GM04503 (cell line): ENCODE data around the gene PPP3CA.
"Not testable (repeated sequence)": the region's sequence is repeated elsewhere in the genome, so short reads cannot be mapped to it uniquely, and the experiment has no call there.

Experiments
- DNase-seq: peaks from one replicate; pipeline ENCODE4 v3.0.0-alpha.2; 2012; ENCODE audit warnings: low read depth

Gene PPP3CA

GRCh38 chr4:101000496-101000895 lies 346.8 kb downstream of the PPP3CA start:
- no peak for DNase-seq

GRCh38 chr4:100995671-100996070 lies 351.7 kb downstream of the PPP3CA start:
- DNase-seq, result no peak

GRCh38 chr4:100995002-100995401 lies 352.3 kb downstream of the PPP3CA start:
- not testable (repeated sequence) for DNase-seq

GRCh38 chr4:100991332-100992069 lies 355.8 kb downstream of the PPP3CA start:
- not testable (repeated sequence) for DNase-seq

DNA sequence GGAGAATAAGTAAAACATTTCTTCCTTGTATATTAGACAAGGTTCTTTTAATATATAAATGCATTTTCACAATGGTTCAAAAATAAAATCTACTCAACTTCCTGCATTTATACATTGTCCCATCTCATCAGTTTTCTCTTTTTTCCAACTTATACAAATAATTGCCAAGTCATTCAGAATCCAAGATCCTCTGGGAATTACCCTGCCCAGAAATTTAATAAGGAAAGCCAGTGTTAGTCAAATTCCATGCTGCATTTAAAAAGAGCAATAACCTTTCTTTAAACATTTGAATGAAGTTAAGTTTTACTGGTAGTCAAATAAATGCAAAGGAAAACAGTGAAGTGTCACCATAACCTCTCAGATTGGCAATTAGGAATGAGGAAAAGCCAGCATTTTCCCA lies 357.9 kb downstream of the PPP3CA start:
- no peak for DNase-seq

- DNase-seq, result no peak
Measured at GRCh38 chr4:100988876-100989275, 358.4 kb downstream of the PPP3CA start.

GRCh38 chr4:100986360-100986868 lies 360.9 kb downstream of the PPP3CA start:
- DNase-seq, result no peak

- DNase-seq, result no peak
Measured at GRCh38 chr4:100985576-100985975, 361.8 kb downstream of the PPP3CA start.

DNA sequence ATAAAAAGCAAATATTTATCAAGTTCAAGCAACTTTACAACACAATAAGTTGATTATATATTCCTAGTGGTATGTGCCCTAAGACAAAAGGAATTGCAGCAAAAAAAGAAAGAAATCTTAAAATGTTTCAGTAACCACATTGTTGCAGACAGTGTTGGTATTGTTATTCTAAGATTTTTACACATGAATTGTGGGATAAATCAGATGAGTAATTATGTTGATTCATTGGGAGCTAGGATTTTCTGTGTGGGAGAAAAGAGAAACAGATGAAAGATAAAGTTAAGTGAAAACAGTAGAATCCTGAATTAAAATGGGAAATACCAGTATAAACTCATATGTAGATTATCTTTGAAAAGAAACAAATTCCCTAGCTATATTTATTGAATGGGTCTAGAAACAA lies 362.4 kb downstream of the PPP3CA start:
- peak; percentile 70 for DNase-seq

DNA sequence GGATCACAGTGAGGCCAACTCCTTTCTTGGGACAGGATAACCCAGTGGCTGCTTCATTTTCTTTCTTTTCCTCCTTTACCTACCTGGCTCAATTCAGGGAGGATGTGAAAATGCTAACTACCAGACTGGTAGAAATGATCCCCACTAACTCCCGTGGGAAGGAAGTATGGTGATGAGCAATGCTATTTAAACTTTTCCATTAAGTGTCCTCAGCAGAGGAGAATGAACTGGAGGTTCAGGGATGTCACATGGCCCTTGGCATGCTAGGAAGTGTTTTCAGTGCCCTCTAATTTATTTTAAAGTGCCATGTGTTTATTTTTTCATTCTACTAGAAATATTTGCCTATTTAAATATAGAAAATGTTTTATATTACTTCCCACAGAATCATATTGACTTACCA lies 363.9 kb downstream of the PPP3CA start:
- DNase-seq, result no peak

DNA sequence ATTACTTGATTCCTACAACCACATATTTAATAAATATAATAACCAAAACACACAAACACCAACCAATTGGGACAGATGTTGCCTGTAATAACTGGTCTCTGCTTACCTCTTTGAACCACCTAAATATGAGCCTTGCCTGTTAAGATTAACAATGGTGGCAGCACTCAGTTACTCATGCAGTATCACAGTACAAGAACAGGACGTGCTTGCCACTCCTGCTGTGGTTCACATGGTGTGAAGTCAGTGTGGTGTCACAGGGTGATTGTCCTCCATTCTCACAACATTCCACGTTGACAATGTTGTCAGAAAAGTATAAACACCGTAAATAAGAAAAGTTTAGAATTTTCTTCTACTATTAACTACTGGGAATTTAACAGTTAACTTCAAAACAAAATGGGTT lies 365.0 kb downstream of the PPP3CA start:
- no peak for DNase-seq

GRCh38 chr4:100981447-100982204 lies 365.7 kb downstream of the PPP3CA start:
- peak; percentile 57 for DNase-seq

GRCh38 chr4:100979736-100980135 lies 367.6 kb downstream of the PPP3CA start:
- DNase-seq, result no peak

DNA sequence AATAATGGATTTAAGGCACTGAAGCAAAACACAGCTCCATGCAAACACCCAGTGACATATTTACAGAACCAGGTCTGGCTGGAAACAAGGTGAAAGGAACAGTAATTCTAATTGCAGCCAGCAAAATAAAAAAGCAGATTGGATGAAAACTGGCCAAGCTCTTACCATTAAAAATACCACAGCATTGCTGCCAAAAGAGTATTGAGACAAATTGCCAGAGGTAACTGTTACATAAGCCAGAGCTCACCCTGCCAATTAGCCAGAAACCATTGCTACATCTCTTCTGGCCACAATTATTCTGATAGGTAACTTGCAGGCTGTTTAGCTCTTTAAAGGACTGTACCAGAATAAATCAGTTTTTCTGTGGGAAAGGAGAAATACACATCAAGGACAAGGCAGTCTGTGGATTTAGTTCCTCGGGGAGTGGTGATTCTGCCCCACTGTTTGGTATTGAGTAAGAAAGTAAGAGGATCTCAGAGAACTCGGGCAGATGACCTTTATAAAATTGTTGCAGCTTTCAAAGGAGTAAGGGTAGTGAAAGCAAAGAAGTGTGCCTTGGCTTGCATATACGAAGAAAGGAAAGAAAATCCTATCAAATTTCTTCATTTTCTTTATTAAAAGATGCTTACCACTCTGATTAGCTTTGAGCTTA lies 369.5 kb downstream of the PPP3CA start:
- DNase-seq, result no peak

- no peak for DNase-seq
Measured at GRCh38 chr4:100977274-100977673, 370.1 kb downstream of the PPP3CA start.
